ENCODE data around the gene HBS1L. TPM values are rescaled to one million over a fixed set of nuclear protein-coding genes. Genes with fewer than 3 reads are reported as not detected.

The HBS1L gene
- total RNA-seq, 1 donor, result 25.9 TPM

GRCh38 chr6:134921721-134922261, 132.8 kb downstream of the HBS1L start:
- DNase-seq (ENCODE audit: low read depth in 2 of 3, low spot score in 2 of 3), result no peak

DNA sequence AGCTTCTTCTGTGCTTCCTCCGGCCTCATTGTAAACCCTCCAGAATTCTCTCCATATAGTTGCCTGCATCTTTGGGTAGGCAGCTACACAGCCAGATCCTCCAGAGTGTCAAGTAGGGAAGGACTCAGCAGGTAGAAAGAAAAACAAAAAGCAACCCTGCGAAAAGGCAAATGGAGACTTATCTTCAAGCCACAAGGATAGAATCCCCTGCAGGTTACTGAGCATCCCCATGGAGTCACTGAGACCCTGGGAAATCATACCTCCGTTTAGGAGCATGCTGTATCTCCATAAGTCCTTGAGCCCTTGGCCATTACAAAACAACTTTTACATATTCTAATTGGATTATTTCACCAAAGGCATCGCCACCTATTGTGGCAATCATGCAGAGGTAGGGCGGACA, 133.3 kb downstream of the HBS1L start:
- no peak for DNase-seq (ENCODE audit: low read depth in 2 of 3, low spot score in 2 of 3)

DNA sequence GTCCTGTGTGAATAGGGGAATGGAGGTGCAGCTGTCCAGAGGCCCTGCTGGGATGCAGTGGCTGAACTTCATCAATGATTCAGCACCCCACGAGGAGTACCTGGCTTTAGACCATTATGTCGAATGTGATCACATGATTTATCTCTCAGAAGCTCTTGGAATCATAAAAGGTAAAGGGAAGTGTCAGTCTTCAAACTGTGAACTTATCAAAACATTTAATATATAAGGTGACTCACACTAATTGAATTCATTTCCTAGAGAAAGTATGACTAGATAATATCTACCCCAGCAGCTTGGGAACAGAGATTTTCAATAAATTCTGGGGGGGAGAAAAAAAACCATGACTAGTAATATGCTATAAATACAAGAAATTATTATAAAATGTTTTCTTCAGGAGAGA, 134.2 kb downstream of the HBS1L start:
- no peak for DNase-seq (ENCODE audit: low read depth in 2 of 3, low spot score in 2 of 3)

DNA sequence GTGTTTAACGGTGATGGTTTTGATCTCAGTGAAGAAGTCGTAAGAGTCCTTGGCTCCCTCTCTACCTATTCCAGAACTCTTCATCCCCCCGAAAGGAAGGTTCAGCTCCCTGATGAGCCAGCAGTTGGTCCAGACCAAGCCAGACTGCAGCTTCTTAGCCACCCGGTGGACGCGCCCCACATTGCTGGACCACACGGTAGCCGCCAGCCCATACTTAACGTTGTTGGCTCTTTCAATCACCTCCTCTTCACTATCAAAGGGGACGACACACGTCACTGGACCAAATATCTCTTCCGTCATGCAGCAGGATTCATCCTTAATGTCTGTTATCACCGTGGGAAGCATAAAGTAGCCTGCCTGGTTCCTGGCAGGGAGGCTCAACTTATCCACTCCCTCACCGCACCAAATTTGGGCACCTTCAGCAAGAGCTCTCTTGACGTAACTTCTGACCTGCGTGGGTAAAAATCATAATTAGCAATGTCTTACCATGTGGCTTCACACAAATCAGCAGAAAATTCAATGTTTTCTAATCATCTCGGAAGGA, 136.1 kb downstream of the HBS1L start:
- no peak for DNase-seq (ENCODE audit: low read depth in 2 of 3, low spot score in 2 of 3)

DNA sequence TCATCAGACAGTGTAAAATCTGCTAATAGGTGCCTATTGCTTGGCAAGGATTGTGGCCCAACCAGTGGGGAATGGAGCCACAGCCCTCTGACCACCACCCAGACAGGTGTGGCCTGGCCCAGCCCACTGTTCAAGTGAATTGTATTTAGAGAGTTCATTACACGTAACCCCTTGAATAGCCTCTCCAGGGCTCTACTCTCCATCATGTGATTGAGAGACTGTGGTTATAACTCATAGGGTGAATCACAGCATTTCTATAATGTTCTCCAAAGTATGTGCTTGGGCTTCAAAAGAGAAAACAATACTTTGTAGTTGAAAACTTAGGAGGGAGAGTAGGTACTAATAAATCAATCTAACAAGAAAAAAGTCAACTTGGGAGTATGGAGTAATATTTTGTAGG, 143.1 kb downstream of the HBS1L start:
- no peak for DNase-seq (ENCODE audit: low read depth in 2 of 3, low spot score in 2 of 3)

- DNase-seq (ENCODE audit: low read depth in 2 of 3, low spot score in 2 of 3), result no peak
Measured at GRCh38 chr6:134910593-134910935, 144.1 kb downstream of the HBS1L start.

Other genes starting within 250 kb of the HBS1L start
- 0.27 TPM for gene ALDH8A1, start 104.7 kb downstream of the HBS1L start, total RNA-seq
- gene MYB, start 126.5 kb upstream of the HBS1L start, total RNA-seq, result 250 TPM

All from hematopoietic multipotent progenitor cell (in vitro differentiated cells).